KBM-7 (cell line): ENCODE results near the gene FRRS1L.

Experiments
- DNase-seq: peaks from one replicate; pipeline ENCODE4 v3.0.0-alpha.2; 2015
- in situ Hi-C: fragments of 300-500 bp; cut with MboI; formaldehyde crosslinking; loops from 2 replicates; pipeline ENCODE4 v1.14.3; 2020; ENCODE audit warnings: low sequenced_read_pairs, low pct_unique_long_range_greater_than_20kb, mixed read lengths

Gene FRRS1L

GRCh38 chr9:109085510-109085909 is 81.5 kb downstream of the FRRS1L start:
- in situ Hi-C loops, result no loop called here

GRCh38 chr9:109083813-109084405 is 83.1 kb downstream of the FRRS1L start:
- in situ Hi-C loops, result no loop called here
- no peak for DNase-seq

More at GRCh38 chr9:109085510-109085909, 81.5 kb downstream of the FRRS1L start:
- no peak for DNase-seq

GRCh38 chr9:109083141-109083540 is 83.9 kb downstream of the FRRS1L start:
- in situ Hi-C loops, result no loop called here
- no peak for DNase-seq

- in situ Hi-C loops, result no loop called here
- DNase-seq, result no peak
These were observed 84.9 kb downstream of the FRRS1L start for GRCh38 chr9:109082091-109082620.
